Jurkat, Clone E6-1 (cell line): ENCODE data around the gene NEDD9.

Source experiments
- DNase-seq: peaks from one replicate; pipeline ENCODE4 v3.0.0-alpha.2; 2011; ENCODE audit warnings: low read depth, low spot score
- H3K4me3 ChIP-seq: 2 replicates; pipeline ENCODE4 v1.5.1; 2011; ENCODE audit warnings: mild to moderate bottlenecking, low read length, control low read depth, moderate library complexity

NEDD9 gene

GRCh38 chr6:11237428-11237827 is 5.0 kb upstream of the NEDD9 start:
- DNase-seq: no peak
- H3K4me3 ChIP-seq: no peak overlapping the region

- DNase-seq: no peak
- no peak overlapping the region for H3K4me3 ChIP-seq
Measured at GRCh38 chr6:11236915-11237314, 4.4 kb upstream of the NEDD9 start.

GRCh38 chr6:11236076-11236750 is 3.7 kb upstream of the NEDD9 start:
- H3K4me3 ChIP-seq: no peak overlapping the region
- no peak for DNase-seq

- no peak for DNase-seq
Measured at GRCh38 chr6:11235062-11235461, 2.6 kb upstream of the NEDD9 start.

GRCh38 chr6:11233673-11234573 is 1.5 kb upstream of the NEDD9 start:
- DNase-seq: no peak
- no peak overlapping the region for H3K4me3 ChIP-seq

More at GRCh38 chr6:11235062-11235461, 2.6 kb upstream of the NEDD9 start:
- no peak overlapping the region for H3K4me3 ChIP-seq

- DNase-seq: peak; percentile 63
- peak overlapping the region; percentile 69 for H3K4me3 ChIP-seq
Measured at GRCh38 chr6:11232770-11233626, 530 bp upstream of the NEDD9 start.

GRCh38 chr6:11231564-11232192 is 790 bp downstream of the NEDD9 start:
- H3K4me3 ChIP-seq: peak overlapping the region; percentile 69
- no peak for DNase-seq

- H3K4me3 ChIP-seq: no peak overlapping the region
- no peak for DNase-seq
Measured at GRCh38 chr6:11231108-11231463, 1.4 kb downstream of the NEDD9 start.

GRCh38 chr6:11230158-11231107 is 2.0 kb downstream of the NEDD9 start:
- no peak overlapping the region for H3K4me3 ChIP-seq
- DNase-seq: no peak

GRCh38 chr6:11229655-11230046 is 2.8 kb downstream of the NEDD9 start:
- H3K4me3 ChIP-seq: no peak overlapping the region
- DNase-seq: no peak

- DNase-seq: no peak
- no peak overlapping the region for H3K4me3 ChIP-seq
Measured at GRCh38 chr6:11228935-11229654, 3.4 kb downstream of the NEDD9 start.

GRCh38 chr6:11227698-11228097 is 4.8 kb downstream of the NEDD9 start:
- no peak for DNase-seq
- no peak overlapping the region for H3K4me3 ChIP-seq

GRCh38 chr6:11226005-11226404 is 6.5 kb downstream of the NEDD9 start:
- H3K4me3 ChIP-seq: no peak overlapping the region
- DNase-seq: no peak

GRCh38 chr6:11224966-11225463 is 7.5 kb downstream of the NEDD9 start:
- DNase-seq: no peak

GRCh38 chr6:11224252-11224965 is 8.1 kb downstream of the NEDD9 start:
- peak; percentile 65 for DNase-seq
- 0 out of 2 replicates have a peak overlapping the region, but pooled peaks have one; percentile 5 for H3K4me3 ChIP-seq

More at GRCh38 chr6:11224966-11225463, 7.5 kb downstream of the NEDD9 start:
- no peak overlapping the region for H3K4me3 ChIP-seq

- DNase-seq: no peak
- H3K4me3 ChIP-seq: no peak overlapping the region
Measured at GRCh38 chr6:11223286-11223864, 9.1 kb downstream of the NEDD9 start.
